NB4 (cell line): ENCODE measurements around the gene ARHGEF17.

Experiments
- CTCF ChIP-seq: IDR thresholded peaks from one replicate; pipeline ENCODE4 v1.5.1; 2012; ENCODE audit warnings: low read depth, low read length
- MYC ChIP-seq: IDR thresholded peaks from 2 replicates; pipeline ENCODE4 v1.6.1; 2011; ENCODE audit warnings: low read depth, low read length
- POLR2A ChIP-seq: IDR thresholded peaks from 2 replicates; pipeline ENCODE4 v1.6.1; 2011; ENCODE audit warnings: mild to moderate bottlenecking; ENCODE audit not compliant: insufficient read length; ENCODE audit errors: extremely low read depth
- TF ChIP-seq, protein P1 (sequence below): IDR thresholded peaks from 2 replicates; pipeline ENCODE4 v1.6.1; 2011; ENCODE audit warnings: low read depth, low read length

DNA sequence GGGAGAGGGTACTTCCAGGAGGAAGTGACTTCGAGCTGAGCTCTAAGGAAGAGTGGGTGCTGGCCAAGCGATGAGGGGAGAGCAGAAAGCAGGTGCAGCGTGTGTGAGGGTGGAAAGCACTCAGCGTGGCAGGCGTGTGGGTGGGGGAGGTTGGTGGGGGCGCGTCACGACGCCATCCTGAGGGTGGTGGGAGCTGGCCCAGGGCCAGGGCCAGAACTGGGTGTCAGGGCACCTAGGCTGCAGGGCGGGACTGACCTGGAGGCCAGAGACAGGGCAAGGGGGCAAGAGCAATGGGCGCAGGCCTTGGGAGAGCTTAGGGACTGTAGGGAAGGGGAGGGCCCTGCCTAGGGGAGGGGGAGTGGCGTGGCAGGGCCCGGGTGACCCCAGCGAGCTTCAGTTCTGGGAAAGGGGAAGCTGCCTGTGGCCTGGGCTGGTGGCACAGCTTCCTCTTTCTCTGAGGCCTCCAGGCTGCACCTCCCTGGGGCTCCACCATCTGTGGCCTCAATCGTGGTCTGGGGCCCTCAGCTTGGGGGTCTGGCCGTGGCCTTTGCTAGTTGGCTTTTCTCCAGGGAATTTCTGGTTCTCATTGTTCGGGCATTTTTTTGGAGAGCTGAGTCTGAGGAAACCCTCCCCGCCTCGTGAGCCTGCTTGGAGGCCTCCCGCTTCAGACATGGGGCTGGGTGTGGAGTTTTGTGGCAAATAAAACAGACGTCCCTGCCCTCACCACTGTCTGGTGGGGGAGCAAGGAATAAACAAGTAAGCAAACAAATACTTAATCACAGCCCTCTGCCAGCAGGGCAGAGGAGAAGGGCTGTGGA, 77.0 kb downstream of the ARHGEF17 start:
- TF ChIP-seq POLR2A = no peak
- TF ChIP-seq CTCF = no peak
- TF ChIP-seq, protein P1, sequence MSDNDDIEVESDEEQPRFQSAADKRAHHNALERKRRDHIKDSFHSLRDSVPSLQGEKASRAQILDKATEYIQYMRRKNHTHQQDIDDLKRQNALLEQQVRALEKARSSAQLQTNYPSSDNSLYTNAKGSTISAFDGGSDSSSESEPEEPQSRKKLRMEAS = peak; percentile 69
- TF ChIP-seq MYC = peak; percentile 73
